ENCODE measurements around the gene LINGO3.

- TF ChIP-seq, protein P1, sequence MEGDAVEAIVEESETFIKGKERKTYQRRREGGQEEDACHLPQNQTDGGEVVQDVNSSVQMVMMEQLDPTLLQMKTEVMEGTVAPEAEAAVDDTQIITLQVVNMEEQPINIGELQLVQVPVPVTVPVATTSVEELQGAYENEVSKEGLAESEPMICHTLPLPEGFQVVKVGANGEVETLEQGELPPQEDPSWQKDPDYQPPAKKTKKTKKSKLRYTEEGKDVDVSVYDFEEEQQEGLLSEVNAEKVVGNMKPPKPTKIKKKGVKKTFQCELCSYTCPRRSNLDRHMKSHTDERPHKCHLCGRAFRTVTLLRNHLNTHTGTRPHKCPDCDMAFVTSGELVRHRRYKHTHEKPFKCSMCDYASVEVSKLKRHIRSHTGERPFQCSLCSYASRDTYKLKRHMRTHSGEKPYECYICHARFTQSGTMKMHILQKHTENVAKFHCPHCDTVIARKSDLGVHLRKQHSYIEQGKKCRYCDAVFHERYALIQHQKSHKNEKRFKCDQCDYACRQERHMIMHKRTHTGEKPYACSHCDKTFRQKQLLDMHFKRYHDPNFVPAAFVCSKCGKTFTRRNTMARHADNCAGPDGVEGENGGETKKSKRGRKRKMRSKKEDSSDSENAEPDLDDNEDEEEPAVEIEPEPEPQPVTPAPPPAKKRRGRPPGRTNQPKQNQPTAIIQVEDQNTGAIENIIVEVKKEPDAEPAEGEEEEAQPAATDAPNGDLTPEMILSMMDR (conservative IDR thresholded peaks at IDR 0.05 in 1 of 2, IDR thresholded peaks at IDR 0.05 in 1 of 2; ENCODE audit: extremely low read depth in 1 of 2, insufficient read depth in 1 of 2, low read depth in 1 of 2, low read length in 2 of 2), result no peak
- no peak for TF ChIP-seq EZH2 (IDR thresholded peaks at IDR 0.05; ENCODE audit: borderline replicate concordance, low read length)
Measured at GRCh38 chr19:2345794-2346663, 38.1 kb upstream of the LINGO3 start.
